SU-DHL-6 (cell line): ENCODE measurements around the gene DYNLT3.

Source experiments
- H2AFZ ChIP-seq: fragments of 200-600 bp; sonication (generic); 2 replicates; pipeline ENCODE4 v1.6.1; 2014; ENCODE audit warnings: low read depth, mild to moderate bottlenecking, moderate library complexity, mixed read lengths, antibody characterized with exemption, low read length; ENCODE audit not compliant: severe bottlenecking
- H3F3A ChIP-seq: fragments of 200-600 bp; shearing (Covaris generic); 2 replicates; pipeline ENCODE4 v1.6.0; 2016; ENCODE audit warnings: antibody characterized with exemption, mild to moderate bottlenecking; ENCODE audit not compliant: insufficient read depth
- H3K27ac ChIP-seq: fragments of 200-600 bp; sonication (generic); 2 replicates; pipeline ENCODE4 v1.5.1; 2016; ENCODE audit warnings: low read depth, mild to moderate bottlenecking, low read length, moderate library complexity, mixed read lengths
- H3K27me3 ChIP-seq: fragments of 200-600 bp; sonication (generic), shearing (Covaris generic); 2 replicates; pipeline ENCODE4 v1.6.0; 2014; ENCODE audit warnings: mild to moderate bottlenecking, low read length
- H3K36me3 ChIP-seq: fragments of 200-600 bp; sonication (generic); 2 replicates; pipeline ENCODE4 v1.6.1; 2014; ENCODE audit warnings: mild to moderate bottlenecking, low read length, mixed read lengths
- H3K4me2 ChIP-seq: fragments of 300-600, 200-600 bp; shearing (Covaris generic), sonication (generic); 2 replicates; pipeline ENCODE4 v1.6.0; 2014; ENCODE audit warnings: low read length, low read depth, mild to moderate bottlenecking; ENCODE audit not compliant: poor library complexity, severe bottlenecking
- H3K4me3 ChIP-seq: fragments of 200-600 bp; sonication (generic); 2 replicates; pipeline ENCODE4 v1.5.1; 2014; ENCODE audit warnings: antibody characterized with exemption, low read length, mild to moderate bottlenecking, mixed read lengths; ENCODE audit not compliant: insufficient read depth, poor library complexity, severe bottlenecking
- H3K79me2 ChIP-seq: fragments of 200-600 bp; sonication (generic); 2 replicates; pipeline ENCODE4 v1.6.1; 2014; ENCODE audit warnings: mild to moderate bottlenecking, low read length, moderate library complexity; ENCODE audit not compliant: insufficient read depth
- H3K9ac ChIP-seq: fragments of 200-600 bp; sonication (generic); 2 replicates; pipeline ENCODE4 v1.7.0; 2014; ENCODE audit warnings: mild to moderate bottlenecking, low read length
- H3K9me2 ChIP-seq: fragments of 200-600 bp; sonication (generic); replicated peaks from 2 replicates; pipeline ENCODE4 v1.6.1; 2014; ENCODE audit warnings: low read length; ENCODE audit not compliant: insufficient read depth
- H3K9me3 ChIP-seq: fragments of 200-600 bp; sonication (generic); 2 replicates; pipeline ENCODE4 v1.6.1; 2014; ENCODE audit warnings: low read length, mixed read lengths; ENCODE audit not compliant: insufficient read depth
- H4K20me1 ChIP-seq: fragments of 200-600 bp; sonication (generic); 2 replicates; pipeline ENCODE4 v1.6.1; 2014; ENCODE audit warnings: low read depth, mild to moderate bottlenecking, antibody characterized with exemption, low read length, moderate library complexity, mixed read lengths
- EZH2phosphoT487 ChIP-seq: fragments of 200-600 bp; sonication (generic), shearing (Covaris generic); conservative IDR thresholded peaks from 2 replicates; pipeline ENCODE4 v1.6.1; 2018; ENCODE audit warnings: mild to moderate bottlenecking, antibody characterized with exemption, low read length, moderate library complexity, mixed read lengths
- TF ChIP-seq, protein P1 (sequence below): fragments of 200-600 bp; sonication (generic); IDR thresholded peaks from one replicate; pipeline ENCODE4 v1.5.1; 2017; ENCODE audit warnings: antibody characterized with exemption, mild to moderate bottlenecking, low read length, moderate library complexity; ENCODE audit not compliant: insufficient read depth, poor library complexity, severe bottlenecking

The DYNLT3 gene

GRCh38 chrX:37830371-37830770 is 17.0 kb downstream of the DYNLT3 start:
- Histone ChIP-seq H3K27ac (no peak overlapping the region), H3K9ac (no peak overlapping the region), H3K27me3 (no peaks in the 10 kb centered on the region), H3K9me2 (no peaks in the 10 kb centered on the region), H3K9me3 (no peaks in the 10 kb centered on the region), H4K20me1 (no peaks in the 10 kb centered on the region), H3K4me3 (no peak overlapping the region), H3K79me2 (no peaks in the 10 kb centered on the region), H3K36me3 (no peaks in the 10 kb centered on the region), H3K4me2 (no peak overlapping the region), H3F3A (no peaks in the 10 kb centered on the region), H2AFZ (no peak overlapping the region)
- no peak for TF ChIP-seq EZH2phosphoT487
- TF ChIP-seq, protein P1, sequence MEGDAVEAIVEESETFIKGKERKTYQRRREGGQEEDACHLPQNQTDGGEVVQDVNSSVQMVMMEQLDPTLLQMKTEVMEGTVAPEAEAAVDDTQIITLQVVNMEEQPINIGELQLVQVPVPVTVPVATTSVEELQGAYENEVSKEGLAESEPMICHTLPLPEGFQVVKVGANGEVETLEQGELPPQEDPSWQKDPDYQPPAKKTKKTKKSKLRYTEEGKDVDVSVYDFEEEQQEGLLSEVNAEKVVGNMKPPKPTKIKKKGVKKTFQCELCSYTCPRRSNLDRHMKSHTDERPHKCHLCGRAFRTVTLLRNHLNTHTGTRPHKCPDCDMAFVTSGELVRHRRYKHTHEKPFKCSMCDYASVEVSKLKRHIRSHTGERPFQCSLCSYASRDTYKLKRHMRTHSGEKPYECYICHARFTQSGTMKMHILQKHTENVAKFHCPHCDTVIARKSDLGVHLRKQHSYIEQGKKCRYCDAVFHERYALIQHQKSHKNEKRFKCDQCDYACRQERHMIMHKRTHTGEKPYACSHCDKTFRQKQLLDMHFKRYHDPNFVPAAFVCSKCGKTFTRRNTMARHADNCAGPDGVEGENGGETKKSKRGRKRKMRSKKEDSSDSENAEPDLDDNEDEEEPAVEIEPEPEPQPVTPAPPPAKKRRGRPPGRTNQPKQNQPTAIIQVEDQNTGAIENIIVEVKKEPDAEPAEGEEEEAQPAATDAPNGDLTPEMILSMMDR: no peak

GRCh38 chrX:37829721-37830120 is 17.6 kb downstream of the DYNLT3 start:
- Histone ChIP-seq H3K9me2 (no peaks in the 10 kb centered on the region), H3K27ac (no peak overlapping the region), H3K79me2 (no peaks in the 10 kb centered on the region), H2AFZ (no peak overlapping the region), H3K9ac (no peak overlapping the region), H3K9me3 (no peaks in the 10 kb centered on the region), H4K20me1 (no peaks in the 10 kb centered on the region), H3K36me3 (no peaks in the 10 kb centered on the region), H3K4me3 (no peak overlapping the region), H3K27me3 (no peaks in the 10 kb centered on the region), H3F3A (no peaks in the 10 kb centered on the region), H3K4me2 (no peak overlapping the region)
- TF ChIP-seq, protein P1: no peak
- no peak for TF ChIP-seq EZH2phosphoT487

GRCh38 chrX:37825215-37825842 is 22.0 kb downstream of the DYNLT3 start:
- no peaks in the 10 kb centered on the region for H3K36me3 ChIP-seq
- no peaks in the 10 kb centered on the region for H3K79me2 ChIP-seq
- TF ChIP-seq, protein P1: peak; percentile 62
- no peak for TF ChIP-seq EZH2phosphoT487
- no peaks in the 10 kb centered on the region for H3K9me3 ChIP-seq
- H3K27ac ChIP-seq: peak overlapping the region; percentile 27; the same call in 1 of the 2 replicates
- no peak overlapping the region for H3K4me3 ChIP-seq
- no peaks in the 10 kb centered on the region for H4K20me1 ChIP-seq
- H3K9me2 ChIP-seq: no peaks in the 10 kb centered on the region
- H2AFZ ChIP-seq: peak overlapping the region; percentile 15
- H3K9ac ChIP-seq: peak overlapping the region; percentile 29; the same call in 1 of the 2 replicates
- no peaks in the 10 kb centered on the region for H3K27me3 ChIP-seq
- H3F3A ChIP-seq: 0 out of 2 replicates have a peak, but pooled peaks cover 3% of the 10 kb centered on the region
- peak overlapping the region; percentile 30 for H3K4me2 ChIP-seq
